Left hindlimb (tissue), 1 donor: ENCODE data around the gene PLAC8.
"Not testable (repeated sequence)": the region's sequence is repeated elsewhere in the genome, so short reads cannot be mapped to it uniquely, and the experiment has no call there.

Source experiments
- DNase-seq: peaks from one replicate; pipeline ENCODE4 v3.0.0-alpha.2; 2018

The PLAC8 gene

DNA sequence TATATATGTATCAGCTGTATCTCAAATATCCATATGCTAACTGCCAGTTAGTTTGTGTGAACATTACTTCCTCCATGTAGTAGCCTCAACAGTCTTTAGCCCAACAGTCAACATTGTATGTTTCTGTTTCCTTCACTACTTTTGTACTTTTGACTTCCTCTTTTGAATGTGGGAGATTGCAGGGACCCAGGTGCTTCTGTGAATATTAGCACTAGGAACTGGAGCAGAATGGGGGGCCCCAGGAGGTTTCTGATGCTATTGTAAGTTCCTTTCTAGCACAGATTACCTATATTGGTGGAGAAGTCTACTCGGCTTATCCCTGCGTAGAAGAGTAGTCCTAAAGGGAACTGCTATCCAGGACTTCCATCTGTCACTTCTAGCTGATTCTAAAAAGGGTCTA lies 2.3 kb downstream of the PLAC8 start:
- no peak for DNase-seq

- not testable (repeated sequence) for DNase-seq
Measured at GRCh38 chr4:83111751-83112141, 2.8 kb downstream of the PLAC8 start.

- no peak for DNase-seq
Measured at GRCh38 chr4:83110970-83111750, 3.4 kb downstream of the PLAC8 start.

DNA sequence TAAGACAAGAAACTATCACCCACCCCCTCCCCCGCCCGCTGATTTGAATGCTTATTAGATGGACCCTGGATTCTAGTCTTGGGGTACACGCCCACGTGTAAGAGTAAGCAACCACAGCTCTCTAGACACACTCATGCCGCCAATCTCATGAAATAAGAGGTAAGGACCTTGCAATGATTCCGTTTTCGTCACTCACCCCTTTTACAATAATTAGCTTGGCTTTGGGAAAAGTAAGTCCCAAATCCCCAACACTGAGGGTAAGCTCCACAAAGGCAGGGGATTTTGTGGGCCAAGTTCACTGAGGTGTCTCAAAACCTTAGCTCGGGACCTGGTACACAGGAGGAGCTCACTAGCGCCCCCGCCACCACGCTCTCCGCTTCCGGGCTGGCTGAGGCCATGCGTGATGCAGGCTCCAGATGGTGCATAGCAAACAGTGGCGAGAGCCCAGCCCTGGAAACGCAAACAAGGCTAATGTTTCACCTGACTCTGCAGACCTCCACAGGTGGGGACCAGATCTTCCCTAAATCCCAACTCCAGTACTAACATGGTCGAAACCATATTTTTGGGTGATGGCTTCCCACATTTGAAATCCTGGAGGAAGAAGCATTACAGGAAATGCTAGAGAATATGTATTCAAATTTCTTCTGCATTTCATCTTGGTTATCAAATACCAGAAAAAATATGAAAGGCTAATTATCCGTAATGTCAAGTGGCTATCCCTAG lies 4.1 kb downstream of the PLAC8 start:
- DNase-seq, result peak; percentile 81

- DNase-seq, result peak; percentile 69
Measured at GRCh38 chr4:83109480-83110222, 4.9 kb downstream of the PLAC8 start.

- no peak for DNase-seq
Measured at GRCh38 chr4:83108101-83108861, 6.2 kb downstream of the PLAC8 start.

- DNase-seq, result no peak
Measured at GRCh38 chr4:83107631-83108030, 6.9 kb downstream of the PLAC8 start.

DNA sequence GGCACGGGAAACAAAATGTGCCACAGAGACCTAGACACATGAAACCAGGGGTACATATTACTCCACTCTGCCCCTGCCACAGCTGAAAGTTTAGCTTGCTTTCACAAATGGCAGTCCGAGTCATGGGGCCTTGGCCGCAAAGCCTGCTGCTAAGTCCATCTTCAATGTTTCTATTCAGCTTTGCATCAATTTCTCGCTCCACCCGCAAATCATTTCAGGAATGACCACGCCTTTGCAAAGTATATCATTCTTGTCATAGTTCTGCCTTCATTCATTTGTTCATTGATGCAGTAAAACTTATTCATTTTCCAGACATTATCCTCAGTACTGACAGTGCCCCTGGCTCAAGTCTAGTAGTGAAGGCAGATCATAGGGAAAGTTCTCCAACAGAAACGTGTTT lies 9.5 kb downstream of the PLAC8 start:
- DNase-seq, result no peak

GRCh38 chr4:83096397-83096796 lies 18.1 kb downstream of the PLAC8 start:
- DNase-seq, result no peak

- no peak for DNase-seq
Measured at GRCh38 chr4:83093060-83093640, 21.4 kb downstream of the PLAC8 start.

- DNase-seq, result no peak
Measured at GRCh38 chr4:83089410-83090157, 24.9 kb downstream of the PLAC8 start.

DNA sequence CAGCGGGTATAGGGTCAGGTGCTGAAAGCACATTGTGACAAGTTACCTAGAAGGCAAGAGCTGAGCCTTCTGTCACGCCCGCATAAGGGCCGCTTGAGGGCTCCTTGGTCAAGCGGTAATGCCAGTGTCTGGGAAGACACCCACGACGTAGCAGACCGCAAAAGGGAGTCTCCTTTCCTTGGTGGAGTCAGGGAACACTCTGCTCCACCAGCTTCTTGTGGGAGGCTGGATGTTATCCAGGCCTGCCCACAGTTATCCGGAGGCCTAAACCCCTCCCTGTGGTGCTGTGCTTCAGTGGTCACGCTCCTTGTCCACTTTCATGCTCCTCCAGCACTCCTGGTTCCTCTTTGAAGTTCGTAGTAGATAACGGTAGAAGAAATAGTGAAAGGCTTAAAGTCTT lies 29.6 kb downstream of the PLAC8 start:
- DNase-seq, result not testable (repeated sequence)

DNA sequence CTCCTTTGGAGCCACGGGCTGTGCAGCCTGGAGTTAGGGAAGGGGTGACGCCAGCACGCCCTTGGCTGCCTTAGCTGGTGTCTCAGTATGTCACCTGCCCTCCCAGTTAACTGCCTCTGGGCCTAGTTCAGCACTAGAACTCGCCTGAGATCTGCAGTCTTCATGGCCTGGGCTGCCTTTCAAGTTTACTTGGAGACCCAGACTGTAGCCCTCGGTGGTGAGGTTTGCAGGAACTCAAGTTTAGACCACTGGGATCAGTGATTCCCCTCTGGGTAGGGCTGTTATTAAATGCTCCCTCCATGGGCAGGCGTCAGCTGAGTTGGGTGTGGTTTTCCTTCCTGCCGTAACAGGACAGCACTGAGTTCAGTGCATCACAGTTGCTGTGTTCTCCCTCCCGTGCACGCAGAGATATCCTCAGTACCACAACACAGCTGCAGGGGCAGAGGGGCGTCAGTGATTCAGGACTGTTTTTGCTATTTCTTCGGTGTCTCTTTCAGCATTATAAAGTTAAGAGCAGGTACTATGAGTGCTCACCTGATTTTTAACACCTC lies 30.5 kb downstream of the PLAC8 start:
- peak; percentile 25 for DNase-seq

GRCh38 chr4:83082777-83083176 lies 31.8 kb downstream of the PLAC8 start:
- no peak for DNase-seq

- no peak for DNase-seq
Measured at GRCh38 chr4:83080561-83080960, 34.0 kb downstream of the PLAC8 start.

GRCh38 chr4:83075311-83076095 lies 39.0 kb downstream of the PLAC8 start:
- DNase-seq, result no peak

DNA sequence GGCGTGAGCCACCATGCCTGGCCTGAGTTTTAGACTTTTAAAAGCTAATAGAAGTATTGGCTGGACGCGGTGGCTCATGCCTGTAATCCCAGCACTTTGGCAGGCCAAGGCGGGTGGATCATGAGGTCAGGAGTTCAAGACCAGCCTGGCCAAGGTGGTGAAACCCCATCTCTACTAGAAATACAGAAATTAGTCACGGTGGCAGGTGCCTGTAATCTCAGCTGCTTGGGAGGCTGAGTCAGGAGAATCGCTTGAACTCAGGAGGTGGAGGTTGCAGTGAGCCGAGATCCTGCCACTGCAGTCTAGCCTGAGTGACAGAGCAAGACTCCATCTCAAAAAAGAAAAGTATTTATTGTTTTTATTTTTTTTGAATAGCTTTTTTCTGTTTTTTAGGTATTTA lies 39.7 kb downstream of the PLAC8 start:
- DNase-seq, result not testable (repeated sequence)

GRCh38 chr4:83074086-83074704 lies 40.3 kb downstream of the PLAC8 start:
- no peak for DNase-seq

- DNase-seq, result no peak
Measured at GRCh38 chr4:83071116-83071515, 43.4 kb downstream of the PLAC8 start.

DNA sequence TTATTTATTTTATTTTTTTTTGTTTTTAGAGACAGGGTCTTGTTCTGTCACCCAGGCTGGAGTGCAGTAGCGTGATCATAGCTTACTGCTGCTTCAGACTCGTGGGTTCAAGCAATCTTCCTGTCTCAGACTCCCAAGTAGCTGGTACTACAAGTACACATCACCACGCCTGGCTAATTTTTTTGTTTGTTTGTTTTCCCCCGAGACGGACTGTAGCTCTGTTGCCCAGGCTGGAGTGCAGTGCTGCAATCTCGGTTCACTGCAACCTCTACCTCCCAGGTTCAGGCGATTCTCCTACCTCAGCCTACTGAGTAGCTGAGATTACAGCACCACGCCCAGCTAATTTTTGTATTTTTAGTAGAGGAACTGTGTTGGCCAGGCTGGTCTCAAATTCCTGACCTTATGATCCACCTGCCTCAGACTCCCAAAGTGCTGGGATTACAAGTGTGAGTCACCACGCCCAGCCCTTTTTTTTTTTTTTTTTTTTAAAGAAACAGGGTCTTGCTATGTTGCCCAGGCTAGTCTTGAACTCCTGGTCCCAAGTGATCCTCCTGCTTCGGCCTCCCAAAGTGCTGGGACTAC lies 47.4 kb downstream of the PLAC8 start:
- no peak for DNase-seq
